EL (cell line): Measurements from ENCODE around the gene LPP.
"Not testable (repeated sequence)": the region's sequence is repeated elsewhere in the genome, so short reads cannot be mapped to it uniquely, and the experiment has no call there.

Source experiments
- DNase-seq: peaks from one replicate; pipeline ENCODE4 v3.0.0-alpha.2; 2016

LPP gene

DNA sequence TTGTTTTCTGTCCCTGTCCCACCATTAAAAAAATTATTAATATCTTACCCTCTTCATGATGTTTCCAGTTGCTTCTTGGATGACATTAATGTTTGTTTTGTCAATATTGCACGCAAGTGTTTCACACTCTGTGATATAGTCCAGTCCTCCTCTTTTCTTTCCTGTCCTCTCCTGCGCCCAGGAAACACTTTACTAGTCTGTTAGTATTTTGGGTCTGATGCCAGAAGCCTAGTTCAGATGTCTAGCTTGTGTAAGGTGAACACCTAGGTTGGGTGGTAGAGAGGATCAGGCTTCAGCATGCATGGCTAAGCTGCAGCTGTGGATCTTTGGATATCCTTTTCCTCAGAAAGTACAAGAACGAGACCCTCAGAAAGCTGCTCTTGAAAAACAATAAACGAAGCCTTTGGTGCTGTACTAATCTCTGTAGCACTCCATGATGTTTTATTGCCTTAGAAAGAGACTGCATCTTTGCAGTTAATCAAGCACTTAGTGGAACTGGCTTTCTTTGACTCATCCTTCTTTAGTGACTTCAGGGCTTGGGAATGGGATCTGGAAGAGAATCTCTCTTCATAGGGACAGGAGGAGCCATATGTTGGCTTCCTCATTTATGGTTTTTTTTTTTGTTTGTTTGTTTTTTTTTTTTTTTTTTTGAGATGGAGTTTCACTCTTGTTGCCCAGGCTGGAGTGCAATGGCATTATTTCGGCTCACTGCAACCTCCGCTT lies 253.4 kb downstream of the LPP start:
- peak; percentile 75 for DNase-seq

- no peak for DNase-seq
Observed at GRCh38 chr3:188408831-188409230, 254.9 kb downstream of the LPP start.

DNA sequence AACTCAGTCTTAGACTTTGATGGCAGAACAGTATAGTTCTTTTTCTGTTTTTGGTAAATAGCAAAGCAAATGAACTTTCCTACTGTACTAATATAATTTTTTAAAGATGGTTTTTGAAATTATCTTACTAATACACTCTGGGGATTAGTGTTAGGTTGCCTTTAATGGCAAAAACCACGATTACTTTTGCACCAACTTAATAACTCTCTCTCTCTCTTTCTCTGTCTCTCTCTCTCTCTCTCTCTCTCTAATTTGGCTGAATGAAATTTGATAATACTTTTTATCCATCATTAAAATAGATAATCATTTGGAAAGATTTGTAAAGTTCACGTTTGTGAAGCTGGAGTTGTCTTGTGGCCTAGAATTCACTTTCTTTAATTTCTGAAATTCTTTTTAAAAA lies 257.8 kb downstream of the LPP start:
- no peak for DNase-seq

DNA sequence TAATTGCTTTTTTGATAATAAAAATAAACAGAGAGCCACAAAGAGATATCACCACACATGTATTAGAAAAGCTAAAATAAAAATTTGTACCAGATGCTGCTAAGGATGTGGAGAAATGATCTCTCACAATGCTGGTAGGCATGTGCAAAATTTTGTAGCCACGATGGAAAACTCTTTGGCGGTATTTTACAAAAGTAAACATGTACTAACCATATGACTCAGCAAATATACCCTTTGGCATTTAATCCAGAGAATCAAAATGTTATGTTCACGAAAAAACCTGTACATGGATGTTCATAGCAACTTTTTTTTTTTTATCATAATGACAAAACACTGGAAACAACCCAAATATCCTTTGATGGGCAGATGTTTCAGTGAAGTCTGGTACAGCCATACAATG lies 261.2 kb downstream of the LPP start:
- peak; percentile 25 for DNase-seq

DNA sequence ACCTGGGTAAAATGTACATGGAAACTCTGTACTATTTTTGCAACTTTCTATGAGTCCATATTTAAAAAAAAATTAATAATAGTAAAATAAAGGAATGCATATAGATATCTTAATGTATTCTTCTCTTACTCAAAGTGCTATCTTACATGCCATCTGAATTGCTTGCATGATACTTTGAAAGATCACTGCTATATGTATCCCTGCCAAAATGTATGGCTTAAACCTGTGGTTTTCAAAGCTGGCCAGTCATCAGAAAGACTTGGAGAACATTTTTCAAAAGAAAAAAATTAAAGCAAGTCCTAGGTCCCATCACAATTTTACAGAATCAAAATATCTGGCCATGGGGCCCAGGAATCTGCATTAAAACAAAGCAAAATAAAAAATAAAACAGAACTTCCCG lies 262.1 kb downstream of the LPP start:
- peak; percentile 38 for DNase-seq

DNA sequence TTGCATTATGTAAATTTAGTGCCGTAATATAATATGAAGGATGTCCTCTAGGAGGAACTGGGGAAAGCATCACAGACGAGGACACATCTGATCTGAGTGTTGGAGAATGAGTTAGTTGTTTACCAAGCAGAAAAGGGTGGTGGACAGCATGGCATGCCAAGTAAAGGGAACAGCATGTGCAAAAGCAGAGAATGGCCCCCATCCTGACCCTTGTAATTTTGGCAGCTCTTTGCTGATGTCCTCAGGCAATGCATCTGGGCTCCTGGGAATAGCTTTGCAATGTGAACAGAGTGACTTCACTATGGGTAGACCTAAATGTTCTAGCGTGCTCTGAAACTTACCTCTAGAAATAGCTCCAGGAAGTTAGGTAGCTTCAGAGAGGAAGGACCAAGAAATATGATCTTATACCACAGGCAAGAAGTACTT lies 263.3 kb downstream of the LPP start:
- peak; percentile 18 for DNase-seq

DNA sequence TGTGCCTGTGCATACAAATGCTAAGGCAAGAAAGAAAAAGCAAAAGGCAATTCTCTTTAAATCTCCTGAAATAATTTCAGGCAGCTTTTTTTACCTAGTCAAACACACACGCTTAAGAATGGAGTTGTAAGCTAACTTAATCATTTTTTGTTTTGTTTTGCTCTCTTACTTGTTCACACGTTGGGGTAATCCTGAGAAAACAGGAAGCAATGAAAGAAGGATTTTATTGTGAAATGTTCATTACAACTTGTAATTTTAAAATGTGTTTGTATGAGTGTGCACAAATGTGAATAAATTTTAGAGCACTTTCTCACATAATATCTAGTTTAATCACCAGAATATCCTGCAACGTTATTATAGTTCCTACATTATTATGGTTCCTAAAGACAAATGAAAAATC lies 263.8 kb downstream of the LPP start:
- no peak for DNase-seq

- peak; percentile 86 for DNase-seq
Observed at GRCh38 chr3:188421151-188421821, 267.3 kb downstream of the LPP start.

GRCh38 chr3:188421836-188422540 lies 268.0 kb downstream of the LPP start:
- DNase-seq: no peak

- DNase-seq: not testable (repeated sequence)
Observed at GRCh38 chr3:188427981-188428380, 274.0 kb downstream of the LPP start.

- DNase-seq: no peak
Observed at GRCh38 chr3:188431040-188431439, 277.1 kb downstream of the LPP start.

- peak; percentile 57 for DNase-seq
Observed at GRCh38 chr3:188431553-188431952, 277.6 kb downstream of the LPP start.

DNA sequence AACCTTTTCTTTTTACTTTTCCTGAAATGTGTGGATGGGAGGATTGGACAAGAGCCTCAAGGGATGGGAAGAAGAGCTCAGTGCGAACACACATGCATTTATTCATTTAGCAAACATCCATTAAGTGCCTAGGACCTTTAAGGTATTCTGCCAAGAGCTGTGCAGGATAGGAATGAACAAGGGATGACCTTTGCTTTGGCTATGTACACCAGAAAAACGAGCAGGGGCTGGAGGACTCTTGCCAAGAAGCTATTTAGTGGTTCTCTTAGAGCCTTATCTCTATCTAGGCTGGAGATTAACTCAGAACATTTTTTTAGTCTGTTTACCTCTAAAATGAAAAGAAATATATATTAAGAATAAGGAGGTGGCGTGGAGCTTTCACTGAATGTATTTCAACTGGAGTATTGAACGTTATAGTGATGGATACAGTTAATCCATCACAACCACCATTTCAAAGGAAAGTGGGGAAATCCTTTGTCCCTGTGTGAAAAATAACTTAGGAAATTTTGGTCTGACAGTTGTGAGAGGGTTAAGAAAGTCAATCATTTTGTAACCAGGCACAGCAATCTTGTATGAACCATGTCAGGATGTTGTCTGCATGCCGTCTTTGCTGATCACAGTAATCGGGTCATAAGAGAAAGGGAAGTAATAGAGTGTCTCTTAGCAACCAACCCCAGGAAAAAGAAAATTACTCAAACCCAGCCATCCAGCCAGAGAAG lies 279.0 kb downstream of the LPP start:
- no peak for DNase-seq

DNA sequence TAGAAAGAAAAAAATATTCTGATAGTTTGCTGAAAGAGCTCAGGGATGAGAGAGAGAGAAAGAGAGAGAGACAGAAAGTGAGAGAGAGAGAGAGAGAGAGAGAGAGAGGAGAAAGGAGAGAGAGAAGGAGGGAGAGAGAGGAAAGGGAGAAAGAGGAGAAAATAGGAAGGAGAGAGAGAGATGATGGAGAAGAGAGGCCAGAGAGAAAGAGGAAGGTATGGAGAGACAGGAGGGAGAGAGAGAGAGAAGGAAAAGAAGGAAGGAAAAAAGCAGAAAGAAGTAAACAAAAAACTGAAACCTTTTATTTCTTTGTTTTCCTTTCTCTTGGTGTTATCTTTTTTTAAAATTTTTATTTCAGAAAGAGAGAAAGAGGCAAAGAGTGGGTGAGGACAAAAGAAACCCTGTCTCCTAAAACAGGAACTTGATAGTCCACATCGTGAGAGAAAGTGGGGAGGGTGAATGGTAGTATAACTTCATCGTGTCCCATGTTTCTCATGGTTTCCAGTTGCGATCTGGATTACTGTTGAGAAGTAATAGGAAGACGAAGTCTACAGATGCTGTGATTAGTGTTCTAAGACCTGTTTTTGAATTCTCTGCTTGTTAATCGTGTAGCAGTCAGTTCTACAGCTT lies 279.7 kb downstream of the LPP start:
- DNase-seq: no peak

GRCh38 chr3:188434594-188434993 lies 280.6 kb downstream of the LPP start:
- peak; percentile 61 for DNase-seq

GRCh38 chr3:188435266-188435665 lies 281.3 kb downstream of the LPP start:
- no peak for DNase-seq

DNA sequence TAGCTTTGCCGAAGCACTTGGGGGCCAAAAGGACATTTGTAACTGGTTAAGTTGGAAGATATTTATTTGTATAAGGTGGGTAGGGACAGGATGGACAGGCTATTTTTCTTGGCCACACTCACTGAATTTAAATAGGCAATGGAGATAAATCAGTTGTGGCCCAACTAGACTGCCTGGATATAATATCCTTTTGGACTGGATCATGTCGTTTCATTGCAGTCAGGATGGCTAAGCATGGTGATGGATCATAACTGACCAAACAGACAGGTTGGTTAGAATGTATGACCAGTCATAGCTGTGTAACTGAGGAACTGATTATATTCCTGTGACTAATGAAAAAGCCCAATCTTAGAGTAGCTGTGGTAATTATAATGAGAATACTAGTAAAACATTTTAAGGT lies 284.0 kb downstream of the LPP start:
- no peak for DNase-seq

DNA sequence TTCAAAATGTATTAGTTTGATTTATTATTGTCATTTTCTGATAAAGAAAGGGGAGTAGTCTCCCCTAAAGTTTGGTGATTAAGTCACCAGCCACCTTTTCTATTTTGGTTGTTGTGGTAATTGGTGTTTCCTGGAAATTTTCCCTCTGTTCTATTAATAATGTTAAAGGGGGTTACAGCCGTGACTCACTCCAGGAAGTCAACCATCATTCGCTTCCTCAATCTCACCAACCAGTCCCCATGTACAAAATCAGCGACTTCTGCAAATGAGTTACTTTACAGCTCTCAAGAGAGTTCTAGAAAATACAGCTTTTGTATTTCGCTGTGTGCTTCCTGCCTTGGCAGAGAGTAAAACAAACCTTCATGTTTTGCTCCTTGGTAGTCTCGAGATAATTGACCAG lies 285.1 kb downstream of the LPP start:
- no peak for DNase-seq

- DNase-seq: no peak
Observed at GRCh38 chr3:188440340-188440972, 286.5 kb downstream of the LPP start.

GRCh38 chr3:188442430-188442829 lies 288.5 kb downstream of the LPP start:
- DNase-seq: no peak

GRCh38 chr3:188445175-188445574 lies 291.2 kb downstream of the LPP start:
- not testable (repeated sequence) for DNase-seq

DNA sequence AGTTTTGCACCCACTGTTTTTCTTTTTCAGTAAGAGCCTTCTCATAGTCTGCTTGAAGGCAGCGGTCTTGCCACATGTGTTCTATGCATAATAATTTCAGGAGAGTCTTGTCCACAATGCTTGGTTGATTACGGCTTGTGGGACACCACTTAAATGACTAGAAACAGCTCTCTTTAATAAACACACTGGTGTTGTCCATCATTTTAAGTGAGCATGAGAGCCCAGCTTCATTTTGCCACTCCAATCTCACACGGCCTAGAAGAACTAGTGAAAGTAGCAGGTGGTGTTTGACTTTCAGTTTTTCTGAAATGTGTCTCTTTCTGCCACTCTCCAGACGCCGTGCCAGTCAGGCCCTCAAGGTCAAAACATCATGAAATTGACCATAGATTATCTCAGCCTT lies 292.1 kb downstream of the LPP start:
- no peak for DNase-seq
